NCI-H2171 treated with DMSO at 0.1 percent for 48 hours (cell line): ENCODE measurements around the gene NAPA.

Source experiments
- DNase-seq: peaks from one replicate; lab custom pipeline; 2025; lab: John Stamatoyannopoulos, UW

NAPA gene

GRCh38 chr19:47521473-47522180, 6.8 kb upstream of the NAPA start:
- no peak for DNase-seq

DNA sequence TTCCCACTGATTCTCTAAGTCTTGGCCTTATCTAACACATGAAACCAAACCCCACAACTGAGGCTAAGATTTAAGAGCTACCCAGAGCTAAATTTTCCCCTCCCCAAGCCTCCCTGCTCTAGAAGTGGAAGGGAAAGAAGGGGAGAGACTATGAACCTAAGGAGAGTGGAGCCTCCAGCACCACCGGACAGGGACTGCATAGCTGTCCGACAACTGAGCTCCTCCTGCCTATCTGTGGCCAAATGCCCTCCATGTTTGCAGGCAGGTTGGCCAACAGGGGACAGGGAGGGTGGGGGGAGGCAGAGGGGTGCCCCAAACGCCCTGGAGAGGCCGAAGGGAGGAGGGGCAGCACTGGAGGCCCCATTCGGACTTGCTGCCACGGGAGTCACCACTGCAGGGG, 6.0 kb upstream of the NAPA start:
- no peak for DNase-seq

DNA sequence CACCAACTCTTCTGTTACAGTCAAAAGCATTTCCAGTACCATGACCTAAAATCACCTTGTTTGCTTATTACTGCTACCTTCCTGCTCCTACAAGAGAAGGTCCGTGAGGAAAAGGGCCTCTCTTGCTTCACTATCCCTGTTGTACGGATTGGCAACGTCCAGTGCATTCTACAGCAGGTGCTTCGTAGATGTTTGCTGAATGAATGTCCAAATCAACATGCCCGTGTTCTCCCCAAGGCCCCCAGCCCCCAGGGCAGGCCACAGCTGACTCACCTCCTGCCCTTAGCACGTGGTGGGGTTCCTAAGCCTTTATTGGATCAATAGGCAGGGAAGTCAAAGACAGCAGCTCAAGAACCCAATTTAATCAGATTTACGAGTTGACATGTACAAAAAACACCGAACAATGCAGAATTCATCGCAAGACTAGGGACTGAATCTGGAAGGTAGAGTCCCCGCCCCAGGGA, 5.5 kb upstream of the NAPA start:
- no peak for DNase-seq

- DNase-seq = no peak
Observed at GRCh38 chr19:47518854-47519253, 4.0 kb upstream of the NAPA start.

DNA sequence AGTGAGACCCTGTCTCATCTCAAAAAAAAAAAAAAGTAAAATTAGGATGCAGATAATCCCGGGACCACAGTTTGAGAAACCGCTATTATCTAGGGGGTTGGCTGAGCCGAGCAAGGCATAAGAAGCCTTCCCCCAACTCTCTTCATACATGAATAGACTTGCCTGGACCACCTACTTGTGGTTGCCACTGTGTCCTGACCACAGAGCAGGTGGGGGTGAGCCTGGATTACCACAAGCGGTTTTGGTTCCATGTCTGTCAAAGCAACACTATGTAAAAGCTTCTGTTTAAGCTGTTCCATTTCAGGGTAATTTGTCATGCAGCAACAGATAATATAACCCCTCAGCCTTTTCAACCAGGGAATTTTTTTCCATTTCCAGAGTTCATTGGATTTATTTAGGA, 3.3 kb upstream of the NAPA start:
- DNase-seq = no peak

- DNase-seq = no peak
Observed at GRCh38 chr19:47514151-47514868, 553 bp downstream of the NAPA start.

DNA sequence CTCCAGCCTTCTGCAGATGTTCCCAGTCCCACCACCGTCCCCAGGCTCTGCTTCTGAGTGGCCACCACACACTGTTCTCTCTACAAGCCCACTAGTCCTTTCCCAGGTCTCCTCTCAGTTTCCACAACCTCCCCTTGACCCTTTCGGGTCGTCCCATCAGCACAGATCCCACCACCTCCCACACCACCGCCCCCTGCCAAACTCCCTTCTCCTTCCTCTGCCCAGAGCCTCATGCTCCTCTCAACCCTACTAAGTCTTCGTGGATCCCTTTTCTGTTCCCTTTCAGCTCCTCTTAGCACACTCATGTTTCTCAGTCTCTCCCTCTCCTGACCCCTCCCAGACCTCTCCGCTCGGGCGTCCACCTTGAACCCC, 1.9 kb downstream of the NAPA start:
- no peak for DNase-seq

DNA sequence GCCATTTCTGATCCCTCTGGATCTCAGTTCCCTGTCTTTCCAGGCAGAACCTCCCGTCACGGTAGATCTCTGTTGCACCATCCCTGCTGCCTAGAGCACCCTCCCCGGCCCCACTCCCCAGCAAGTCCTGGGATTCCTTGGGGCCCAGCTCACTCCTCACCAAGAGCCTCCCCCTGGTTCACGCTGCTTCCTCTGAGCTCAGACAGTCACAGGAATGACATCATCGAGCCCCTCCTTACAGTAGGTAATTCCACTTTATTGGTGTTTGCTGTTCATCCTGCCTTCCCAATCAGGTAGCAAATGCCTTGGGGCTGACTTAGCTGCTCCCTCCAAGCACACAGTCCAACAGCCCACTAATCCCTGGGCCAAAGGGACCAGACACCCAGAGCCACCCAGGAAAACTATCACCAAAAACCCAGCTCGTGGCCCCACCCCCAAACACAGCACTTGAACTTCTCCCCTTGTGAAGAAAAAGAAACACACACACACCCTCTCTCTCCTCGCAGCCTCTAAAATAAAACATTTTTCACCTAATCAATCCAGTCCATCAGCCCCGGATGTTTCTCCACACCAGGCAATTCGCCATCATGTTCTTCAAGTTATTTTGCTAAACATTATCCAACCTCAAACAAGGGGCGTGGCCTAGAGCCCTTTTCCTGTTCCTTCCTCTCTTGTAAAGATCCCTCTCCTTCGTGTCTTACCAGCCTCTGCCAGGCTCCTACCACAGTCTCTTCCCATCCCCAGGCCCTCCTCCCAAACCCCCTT, 2.5 kb downstream of the NAPA start:
- DNase-seq = peak; percentile 15

- DNase-seq = peak; percentile 91
Observed at GRCh38 chr19:47511681-47512080, 3.2 kb downstream of the NAPA start.

- peak; percentile 21 for DNase-seq
Observed at GRCh38 chr19:47511128-47511517, 3.7 kb downstream of the NAPA start.

DNA sequence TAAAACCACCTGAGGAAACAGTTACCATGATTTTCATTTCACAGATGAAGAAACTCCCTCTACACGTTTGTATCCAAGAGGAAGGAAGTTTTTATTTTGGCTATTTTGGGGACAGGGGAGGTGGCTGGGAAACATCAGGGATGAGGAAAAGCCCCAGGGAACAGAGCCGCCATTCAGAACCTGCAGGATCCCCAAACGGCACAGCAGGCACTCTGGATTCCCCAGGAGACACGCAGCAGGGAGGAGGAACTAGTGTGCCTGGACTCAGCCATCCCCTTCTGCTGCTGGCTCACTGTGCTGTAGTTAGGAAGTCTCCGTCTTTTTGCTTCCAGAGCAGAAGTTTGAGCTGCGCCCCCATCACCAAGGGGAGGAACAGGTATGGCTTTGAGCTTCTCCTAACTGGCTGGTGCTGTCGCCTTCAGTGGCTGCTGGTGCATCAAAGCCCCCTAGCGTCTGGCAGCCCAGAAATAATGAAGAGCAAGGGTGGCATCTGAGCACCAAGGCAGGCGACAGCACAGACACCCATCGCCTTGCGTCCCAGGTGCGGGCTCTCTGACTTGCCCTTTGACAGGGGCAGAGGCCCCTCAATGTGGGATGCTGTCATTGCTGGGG, 4.2 kb downstream of the NAPA start:
- DNase-seq = peak; percentile 67

GRCh38 chr19:47509973-47510372, 4.9 kb downstream of the NAPA start:
- no peak for DNase-seq

GRCh38 chr19:47509170-47509847, 5.6 kb downstream of the NAPA start:
- DNase-seq = no peak

DNA sequence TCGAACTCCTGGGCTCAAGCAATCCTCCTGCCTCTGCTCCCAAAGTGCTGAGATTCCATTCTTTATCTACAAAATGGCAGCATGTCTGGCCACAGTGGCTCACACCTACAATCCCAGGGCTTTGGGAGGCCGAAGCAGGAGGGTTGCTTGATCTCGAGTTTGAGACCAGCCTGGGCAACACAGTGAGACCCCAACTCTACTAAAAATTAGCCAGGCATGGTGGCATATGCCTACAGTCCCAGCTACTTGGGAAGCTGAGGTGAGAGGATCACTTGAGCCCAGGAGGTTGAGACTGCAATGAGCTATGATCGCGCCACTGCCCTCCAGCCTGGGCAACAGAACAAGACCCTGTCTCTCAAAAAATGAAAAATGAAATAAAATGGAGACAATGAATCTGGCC, 6.1 kb downstream of the NAPA start:
- no peak for DNase-seq

DNA sequence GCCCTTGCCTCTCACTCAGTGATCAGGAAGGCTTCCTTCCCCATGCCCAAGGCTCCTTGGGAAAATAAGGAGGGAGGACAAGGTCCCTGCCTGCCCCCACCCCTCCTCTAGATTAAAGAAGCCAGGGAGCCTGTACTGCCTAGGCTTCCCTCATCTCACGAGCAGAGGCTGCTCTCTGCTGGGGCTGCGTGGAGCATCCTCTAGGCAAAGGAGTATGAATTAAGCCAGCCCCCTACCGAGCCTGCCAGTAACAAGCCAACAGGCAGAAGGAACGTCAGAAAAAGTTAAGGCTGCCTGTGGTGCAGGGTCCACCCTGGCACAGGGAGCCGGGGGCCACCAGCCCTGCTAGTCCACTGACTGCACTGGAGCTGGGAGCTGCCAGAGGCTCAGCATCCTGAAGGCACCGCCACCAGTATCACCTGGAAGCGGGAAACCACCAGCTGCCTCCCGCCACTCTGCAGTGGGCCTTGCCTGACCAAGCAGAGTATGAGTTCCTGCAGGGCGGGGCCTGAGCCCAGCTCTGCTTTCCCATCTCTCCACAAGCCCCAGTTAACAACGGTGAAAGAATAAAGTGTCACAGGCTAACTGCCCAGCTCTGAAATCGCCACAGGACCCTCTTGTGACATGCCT, 6.8 kb downstream of the NAPA start:
- peak; percentile 63 for DNase-seq

DNA sequence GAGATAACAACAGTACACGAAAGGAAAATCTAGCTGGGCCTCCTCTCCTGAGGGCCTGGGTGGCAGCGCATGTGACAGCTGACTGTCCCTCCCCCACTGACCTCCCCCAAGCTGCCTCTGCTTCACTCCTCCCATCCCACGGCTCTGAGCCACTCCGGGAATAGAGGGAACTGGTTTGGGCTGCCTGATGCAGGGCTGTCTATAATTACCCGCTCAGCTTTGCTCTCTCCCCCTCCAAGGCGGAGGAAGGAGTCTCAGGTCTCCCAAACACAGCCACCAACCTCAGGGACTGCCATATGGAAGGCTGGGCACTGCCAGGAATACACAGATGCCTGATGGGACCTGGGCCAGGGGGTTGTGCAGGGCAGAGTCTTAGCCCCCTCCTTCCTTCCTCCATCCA, 7.9 kb downstream of the NAPA start:
- peak; percentile 95 for DNase-seq

DNA sequence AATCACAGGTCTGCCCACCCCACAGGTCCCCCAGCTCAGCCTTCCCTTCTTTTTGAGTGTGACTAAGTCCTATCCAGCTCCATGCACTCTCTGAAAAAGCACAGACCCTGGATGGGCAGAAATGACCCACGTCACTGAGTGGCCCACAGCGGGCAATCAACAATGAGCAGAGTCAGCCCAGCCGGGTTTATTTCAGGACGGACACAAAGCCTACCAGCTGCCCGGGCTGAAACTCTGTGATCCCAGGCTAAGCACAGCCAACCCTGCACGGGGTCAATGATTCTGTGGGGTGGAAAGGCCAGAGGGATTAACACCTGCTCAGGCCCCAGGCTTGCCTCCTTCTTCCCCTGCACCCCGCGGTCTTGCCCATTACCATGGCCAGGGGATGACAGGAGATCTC, 8.4 kb downstream of the NAPA start:
- no peak for DNase-seq

- no peak for DNase-seq
Observed at GRCh38 chr19:47505506-47505905, 9.4 kb downstream of the NAPA start.

- no peak for DNase-seq
Observed at GRCh38 chr19:47503826-47504150, 11.1 kb downstream of the NAPA start.

DNA sequence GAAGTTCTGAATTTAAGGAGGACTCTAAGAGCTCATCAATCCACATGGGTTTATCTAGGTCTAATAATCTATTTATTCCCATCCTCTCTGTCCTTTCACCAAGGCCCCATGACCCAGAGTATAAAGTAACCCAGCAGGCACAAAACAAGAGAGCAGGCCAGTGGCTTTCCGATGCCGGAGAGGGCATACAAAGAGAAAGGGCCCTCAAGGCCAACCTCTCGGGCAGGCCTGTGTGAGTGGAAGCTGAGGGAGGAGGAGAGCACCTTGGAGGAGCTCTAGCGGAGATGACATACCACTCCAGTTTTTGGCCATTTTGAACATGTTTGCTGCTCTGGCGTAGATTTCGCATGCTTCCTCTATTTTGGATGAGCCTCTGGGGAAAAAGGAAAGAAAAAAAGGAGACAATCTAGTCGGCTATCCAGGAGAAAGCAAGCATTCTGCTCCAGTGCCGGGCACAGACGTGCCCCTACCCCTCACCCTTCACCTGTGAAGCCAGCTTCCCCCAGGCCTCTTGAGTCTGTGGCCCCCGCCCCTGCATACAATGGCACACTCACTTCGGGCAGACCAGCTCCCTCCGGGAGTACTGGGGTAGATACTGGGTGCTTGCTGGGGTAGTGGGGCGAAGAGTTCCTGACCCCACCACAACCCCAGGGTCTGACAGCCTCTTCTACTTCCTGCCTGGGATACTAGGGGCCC, 11.6 kb downstream of the NAPA start:
- DNase-seq = no peak
